Measurements from ENCODE around the gene HAX1.
A peak's percentile ranks its signal among the peaks of the same experiment; 100 is the strongest.
"Not testable (repeated sequence)": the region's sequence is repeated elsewhere in the genome, so short reads cannot be mapped to it uniquely, and the experiment has no call there.

The HAX1 gene

GRCh38 chr1:154270833-154271232 lies 1.6 kb upstream of the HAX1 start:
- Histone ChIP-seq H3K27ac (ENCODE audit: low read depth, low read length) (peak overlapping the region; percentile 35; the same call in 1 of the 2 replicates), H3K9ac (ENCODE audit: low read length) (no peak overlapping the region), H3K4me3 (ENCODE audit: insufficient read depth, low read length, poor library complexity, severe bottlenecking) (no peak overlapping the region), H2AFZ (ENCODE audit: low read depth, low read length, severe bottlenecking) (no peak overlapping the region), H4K20me1 (ENCODE audit: low read depth, low read length) (no peaks in the 10 kb centered on the region), H3K9me3 (ENCODE audit: insufficient read depth, low read length) (no peaks in the 10 kb centered on the region), H3K36me3 (ENCODE audit: low read length) (no peaks in the 10 kb centered on the region; the same call in 1 of the 2 replicates), H3K9me2 (replicated peaks; ENCODE audit: insufficient read depth, low read length) (no peaks in the 10 kb centered on the region), H3K4me2 (ENCODE audit: low read depth, low read length, poor library complexity, severe bottlenecking) (no peak overlapping the region), H3F3A (ENCODE audit: insufficient read depth) (peaks cover 30% of the 10 kb centered on the region), H3K79me2 (ENCODE audit: insufficient read depth, low read length) (peaks cover 12% of the 10 kb centered on the region), H3K27me3 (ENCODE audit: low read length) (no peaks in the 10 kb centered on the region)
- TF ChIP-seq EZH2phosphoT487 (conservative IDR thresholded peaks at IDR 0.05; ENCODE audit: low read length) (no peak), CTCF (IDR thresholded peaks at IDR 0.05; ENCODE audit: insufficient read depth, low read length, poor library complexity, severe bottlenecking) (no peak)

DNA sequence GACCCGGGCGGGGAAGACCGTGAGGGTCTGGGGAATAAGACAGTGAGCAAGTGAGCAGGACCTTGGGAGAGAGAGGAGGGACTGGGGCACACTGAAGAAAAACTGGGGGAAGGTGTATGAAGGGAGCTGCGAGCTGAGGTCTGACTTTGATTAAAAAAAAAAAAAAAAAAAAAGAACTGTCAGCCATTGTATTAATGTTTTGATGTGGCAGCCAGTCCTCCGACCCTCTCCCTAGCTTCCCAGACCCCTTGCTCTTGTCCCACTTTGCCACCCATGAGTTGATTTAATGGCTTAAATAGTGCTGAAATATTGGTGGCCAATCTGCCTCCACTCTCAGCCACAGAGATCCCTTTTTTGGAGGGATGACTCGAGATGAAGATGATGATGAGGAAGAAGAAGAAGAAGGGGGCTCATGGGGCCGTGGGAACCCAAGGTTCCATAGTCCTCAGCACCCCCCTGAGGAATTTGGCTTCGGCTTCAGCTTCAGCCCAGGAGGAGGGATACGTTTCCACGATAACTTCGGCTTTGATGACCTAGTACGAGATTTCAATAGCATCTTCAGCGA lies 652 bp downstream of the HAX1 start:
- Histone ChIP-seq H3K79me2 (ENCODE audit: insufficient read depth, low read length) (peaks cover 12% of the 10 kb centered on the region), H3K27ac (ENCODE audit: low read depth, low read length) (peak overlapping the region; percentile 65), H3K4me3 (ENCODE audit: insufficient read depth, low read length, poor library complexity, severe bottlenecking) (peak overlapping the region; percentile 99), H4K20me1 (ENCODE audit: low read depth, low read length) (no peaks in the 10 kb centered on the region), H3F3A (ENCODE audit: insufficient read depth) (peaks cover 30% of the 10 kb centered on the region), H3K9me3 (ENCODE audit: insufficient read depth, low read length) (no peaks in the 10 kb centered on the region), H3K36me3 (ENCODE audit: low read length) (no peaks in the 10 kb centered on the region), H3K9ac (ENCODE audit: low read length) (peak overlapping the region; percentile 98), H3K4me2 (ENCODE audit: low read depth, low read length, poor library complexity, severe bottlenecking) (peak overlapping the region; percentile 88), H2AFZ (ENCODE audit: low read depth, low read length, severe bottlenecking) (peak overlapping the region; percentile 91), H3K9me2 (replicated peaks; ENCODE audit: insufficient read depth, low read length) (no peaks in the 10 kb centered on the region), H3K27me3 (ENCODE audit: low read length) (no peaks in the 10 kb centered on the region)
- no peak for TF ChIP-seq CTCF (IDR thresholded peaks at IDR 0.05; ENCODE audit: insufficient read depth, low read length, poor library complexity, severe bottlenecking)
- TF ChIP-seq EZH2phosphoT487 (conservative IDR thresholded peaks at IDR 0.05; ENCODE audit: low read length): no peak

- H3K9me3 ChIP-seq (ENCODE audit: insufficient read depth, low read length): no peaks in the 10 kb centered on the region
- no peak for TF ChIP-seq EZH2phosphoT487 (conservative IDR thresholded peaks at IDR 0.05; ENCODE audit: low read length)
These were observed 4.4 kb downstream of the HAX1 start for GRCh38 chr1:154276797-154277196.

DNA sequence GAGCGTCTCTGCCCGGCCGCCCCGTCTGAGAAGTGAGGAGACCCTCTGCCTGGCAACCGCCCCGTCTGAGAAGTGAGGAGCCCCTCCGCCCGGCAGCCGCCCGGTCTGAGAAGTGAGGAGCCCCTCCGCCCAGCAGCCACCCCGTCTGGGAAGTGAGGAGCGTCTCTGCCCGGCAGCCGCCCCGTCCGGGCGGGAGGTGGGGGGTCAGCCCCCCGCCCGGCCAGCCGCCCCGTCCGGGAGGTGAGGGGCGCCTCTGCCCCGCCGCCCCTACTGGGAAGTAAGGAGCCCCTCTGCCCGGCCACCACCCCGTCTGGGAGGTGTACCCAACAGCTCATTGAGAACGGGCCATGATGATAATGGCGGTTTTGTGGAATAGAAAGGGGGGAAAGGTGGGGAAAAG lies 15.2 kb downstream of the HAX1 start:
- not testable (repeated sequence) for H3F3A ChIP-seq (ENCODE audit: insufficient read depth); H3K4me3 ChIP-seq (ENCODE audit: insufficient read depth, low read length, poor library complexity, severe bottlenecking); H3K36me3 ChIP-seq (ENCODE audit: low read length); H3K79me2 ChIP-seq (ENCODE audit: insufficient read depth, low read length); H3K27me3 ChIP-seq (ENCODE audit: low read length); H3K9me3 ChIP-seq (ENCODE audit: insufficient read depth, low read length); H3K27ac ChIP-seq (ENCODE audit: low read depth, low read length); H3K4me2 ChIP-seq (ENCODE audit: low read depth, low read length, poor library complexity, severe bottlenecking); H3K9ac ChIP-seq (ENCODE audit: low read length); H2AFZ ChIP-seq (ENCODE audit: low read depth, low read length, severe bottlenecking); H4K20me1 ChIP-seq (ENCODE audit: low read depth, low read length); H3K9me2 ChIP-seq (replicated peaks; ENCODE audit: insufficient read depth, low read length)

More at GRCh38 chr1:154276797-154277196, 4.4 kb downstream of the HAX1 start:
- Histone ChIP-seq H4K20me1 (ENCODE audit: low read depth, low read length) (no peaks in the 10 kb centered on the region), H3K36me3 (ENCODE audit: low read length) (no peaks in the 10 kb centered on the region), H3K4me3 (ENCODE audit: insufficient read depth, low read length, poor library complexity, severe bottlenecking) (no peak overlapping the region), H3K4me2 (ENCODE audit: low read depth, low read length, poor library complexity, severe bottlenecking) (no peak overlapping the region), H3K27ac (ENCODE audit: low read depth, low read length) (no peak overlapping the region), H3K9me2 (replicated peaks; ENCODE audit: insufficient read depth, low read length) (no peaks in the 10 kb centered on the region), H2AFZ (ENCODE audit: low read depth, low read length, severe bottlenecking) (no peak overlapping the region), H3K9ac (ENCODE audit: low read length) (no peak overlapping the region), H3K79me2 (ENCODE audit: insufficient read depth, low read length) (peaks cover 12% of the 10 kb centered on the region), H3F3A (ENCODE audit: insufficient read depth) (peaks cover 4% of the 10 kb centered on the region), H3K27me3 (ENCODE audit: low read length) (no peaks in the 10 kb centered on the region)
